IPS DF 19.7 (cell line): ENCODE results near the gene TMEM232.

Experiments
- DNase-seq: peaks from one replicate; pipeline ENCODE4 v3.0.0-alpha.2; 2013; ENCODE audit warnings: low read depth, low spot score

The TMEM232 gene

DNA sequence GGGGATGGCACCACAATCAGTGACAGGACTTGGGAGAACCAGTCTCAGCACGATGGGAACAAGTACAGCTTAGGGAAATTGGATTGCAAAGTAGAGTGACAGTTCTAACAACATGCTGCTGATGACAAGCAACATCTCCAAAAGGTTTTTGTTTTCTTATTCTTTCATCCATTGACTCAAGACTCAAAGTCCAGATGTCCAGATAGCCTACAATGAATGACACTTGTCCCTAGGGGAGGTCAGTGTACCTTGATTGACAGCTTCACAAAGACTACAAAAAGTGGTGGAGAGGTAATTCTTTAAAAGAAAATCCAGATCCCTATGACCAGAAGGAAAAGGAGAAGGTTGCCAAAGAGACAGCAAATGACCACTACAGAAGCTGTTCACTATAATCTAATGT is 323.9 kb downstream of the TMEM232 start:
- no peak for DNase-seq

- no peak for DNase-seq
These were observed 324.6 kb downstream of the TMEM232 start for GRCh38 chr5:110401881-110402280.

DNA sequence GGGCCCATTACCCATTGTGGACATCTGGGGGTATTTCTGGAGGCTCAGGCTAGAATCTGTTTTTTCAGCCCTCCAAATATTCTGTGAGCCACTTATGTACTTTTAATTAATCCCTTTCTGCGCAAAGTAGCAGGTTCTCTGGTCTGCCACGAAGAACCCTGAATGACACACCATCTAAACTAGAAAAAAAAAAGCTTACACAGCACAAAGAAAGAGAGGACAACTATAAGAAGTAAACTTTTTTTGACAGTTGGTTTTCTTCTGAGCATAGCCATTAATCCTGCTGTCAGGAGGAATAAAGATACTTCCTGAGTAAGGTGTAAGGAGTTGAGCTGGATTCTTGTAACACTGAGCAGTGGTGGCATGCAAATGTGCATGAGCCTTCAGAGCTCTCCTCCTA is 327.5 kb downstream of the TMEM232 start:
- no peak for DNase-seq

GRCh38 chr5:110397281-110397680 is 329.2 kb downstream of the TMEM232 start:
- no peak for DNase-seq

DNA sequence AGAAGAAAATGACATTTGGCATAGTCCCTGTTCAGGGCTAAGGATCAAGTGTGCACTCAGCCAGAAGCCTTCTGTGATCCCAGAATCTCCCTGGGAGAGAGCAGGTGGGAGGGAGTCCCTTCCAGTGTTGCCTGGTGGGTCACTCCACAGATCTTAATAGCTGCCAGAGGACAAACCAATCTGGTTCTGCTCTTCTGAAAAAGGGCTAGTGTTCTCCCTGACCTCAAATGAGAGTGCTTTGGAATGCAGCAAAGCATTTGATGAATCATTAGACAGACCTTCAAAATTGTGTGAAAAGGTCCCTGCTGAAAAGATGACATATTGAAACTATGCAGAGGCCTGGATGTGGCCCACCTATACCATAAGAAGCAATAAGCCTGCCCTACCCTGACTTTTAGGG is 339.7 kb downstream of the TMEM232 start:
- DNase-seq = no peak

GRCh38 chr5:110383231-110383630 is 343.2 kb downstream of the TMEM232 start:
- DNase-seq = no peak

GRCh38 chr5:110377943-110378342 is 348.5 kb downstream of the TMEM232 start:
- no peak for DNase-seq

DNA sequence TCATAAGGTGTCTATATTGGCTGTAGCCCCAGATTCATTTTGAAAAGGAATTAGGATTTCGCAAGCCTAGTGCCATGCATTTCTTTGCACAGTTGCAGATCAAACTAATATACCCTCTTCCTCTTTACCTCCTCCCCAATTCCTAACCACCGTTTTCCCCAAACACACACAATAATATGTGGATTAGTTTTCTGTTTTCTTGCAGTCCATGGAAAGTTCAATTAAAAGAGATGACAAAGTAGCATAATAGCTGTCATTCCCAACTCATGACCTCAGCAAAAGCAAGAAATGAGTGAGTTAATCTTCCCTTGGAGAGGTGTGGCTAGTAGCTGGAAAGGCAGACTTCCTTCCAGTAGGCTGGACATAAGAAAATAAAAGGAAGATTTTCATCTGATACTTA is 349.1 kb downstream of the TMEM232 start:
- DNase-seq = no peak

- DNase-seq = no peak
These were observed 350.1 kb downstream of the TMEM232 start for GRCh38 chr5:110376281-110376951.

GRCh38 chr5:110371725-110372041 is 354.8 kb downstream of the TMEM232 start:
- no peak for DNase-seq

- no peak for DNase-seq
These were observed 355.3 kb downstream of the TMEM232 start for GRCh38 chr5:110371011-110371724.
